Inferior parietal cortex (tissue), 1 donor: ENCODE measurements around the gene ITIH4.

Experiments used
- DNase-seq: peaks from one replicate; pipeline ENCODE4 v3.0.0-alpha.2; 2016; ENCODE audit errors: extremely low spot score

Gene ITIH4

GRCh38 chr3:52763466-52763865 lies 67.0 kb downstream of the ITIH4 start:
- DNase-seq = no peak
